Activated naive CD8-positive, alpha-beta T cell treated with anti-CD3 and anti-CD28 coated beads, Interleukin-2, amount 10 ng/mL, durations not matched to agents 7 days and 5 days (primary cell): ENCODE results near the gene UQCRFS1. TPM values are rescaled to one million over a fixed set of nuclear protein-coding genes. Genes with fewer than 3 reads are reported as not detected.
"Not testable (repeated sequence)": the region's sequence is repeated elsewhere in the genome, so short reads cannot be mapped to it uniquely, and the experiment has no call there.

Source experiments
- ATAC-seq: fragments of 150-1000 bp; cut with Tn5 transposase; one replicate; pipeline ENCODE4 v1.10.0; 2021; ENCODE audit warnings: low read depth, moderate library complexity
- POLR2A ChIA-PET: fragments of 350-600 bp; sonication (Branson Sonifier 250); formaldehyde crosslinking; loops from one replicate; lab custom pipeline; 2021; ENCODE audit warnings: antibody characterized with exemption; lab: Charles Lee
- DNase-seq: peaks from one replicate; pipeline ENCODE4 v3.0.0; 2021
- H3K27ac Mint-ChIP-seq: one replicate; pipeline ENCODE4 v1.8.0; 2022; ENCODE audit warnings: mild to moderate bottlenecking, mixed read lengths
- H3K27me3 Mint-ChIP-seq: one replicate; pipeline ENCODE4 v1.8.0; 2022; ENCODE audit warnings: mild to moderate bottlenecking, moderate library complexity, mixed read lengths
- H3K36me3 Mint-ChIP-seq: one replicate; pipeline ENCODE4 v1.8.0; 2021; ENCODE audit warnings: mild to moderate bottlenecking, mixed read lengths
- H3K4me1 Mint-ChIP-seq: one replicate; pipeline ENCODE4 v1.8.0; 2021; ENCODE audit warnings: mixed read lengths
- H3K4me3 Mint-ChIP-seq: one replicate; pipeline ENCODE4 v1.8.0; 2022; ENCODE audit warnings: mild to moderate bottlenecking, moderate library complexity, mixed read lengths
- H3K9me3 Mint-ChIP-seq: one replicate; pipeline ENCODE4 v1.8.0; 2021; ENCODE audit warnings: mixed read lengths
- total RNA-seq, 2 experiments: library from RNA; stranded (reverse); gene quantifications; one replicate each; pipeline ENCODE4 v1.2.3, GENCODE V29; 2021

The UQCRFS1 gene
- total RNA-seq, 2 experiments from 2014 or later = 29.1 to 30.9 TPM

DNA sequence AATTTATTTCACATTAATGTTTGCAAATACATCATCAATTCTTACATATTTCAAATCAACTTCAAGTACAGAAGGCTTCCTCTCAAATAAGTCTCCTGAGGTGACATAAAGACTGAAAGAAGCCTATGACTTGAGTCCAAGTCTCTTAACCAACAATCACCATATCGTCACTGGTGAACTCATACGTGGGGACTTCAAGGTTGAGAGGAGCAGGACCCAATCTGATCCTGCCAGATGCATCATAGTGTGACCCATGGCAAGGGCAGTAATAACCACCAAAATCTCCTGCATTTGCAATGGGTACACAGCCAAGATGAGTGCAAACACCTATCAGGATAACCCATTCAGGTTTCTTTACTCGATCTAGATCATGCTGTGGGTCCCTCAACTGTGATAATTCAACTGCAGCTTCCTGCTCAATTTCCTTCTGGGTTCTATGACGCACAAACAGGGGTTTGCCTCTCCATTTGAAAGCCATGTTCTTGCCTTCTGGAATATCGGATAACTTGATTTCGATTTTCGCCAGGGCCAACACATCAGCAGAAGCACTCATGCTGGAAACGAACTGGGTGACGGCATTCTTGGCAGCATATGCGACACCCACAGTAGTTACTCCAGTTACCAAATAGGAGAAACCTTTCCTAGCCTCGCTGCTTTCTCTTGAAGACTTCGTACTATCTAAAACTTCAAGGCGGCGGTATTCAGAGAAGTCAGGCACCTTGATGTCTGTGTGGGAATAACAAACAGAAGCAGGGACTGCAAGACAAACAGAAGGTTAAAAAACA is 5.4 kb downstream of the UQCRFS1 start:
- POLR2A ChIA-PET, DNase-seq: not testable (repeated sequence)

DNA sequence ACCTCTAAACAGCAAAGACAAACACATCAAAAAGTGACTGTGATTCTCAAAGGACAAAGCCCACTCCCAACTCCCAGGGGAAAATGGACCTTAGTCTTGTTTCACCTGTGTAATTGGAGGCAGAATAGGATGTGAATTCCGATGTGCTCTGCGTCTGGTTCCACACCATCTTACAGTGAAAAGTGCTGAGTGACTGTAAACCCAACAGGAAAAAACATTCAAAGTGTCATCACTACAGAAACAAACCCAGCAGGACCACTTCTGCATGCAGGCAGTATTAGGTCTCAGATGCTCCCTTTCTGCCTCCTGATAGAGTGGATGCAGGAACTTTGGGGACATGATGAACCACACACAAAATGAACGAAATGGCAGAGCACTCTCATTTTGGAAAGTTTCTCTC is 6.5 kb downstream of the UQCRFS1 start:
- POLR2A ChIA-PET = no interaction called here
- H3K4me1 Mint-ChIP-seq = peaks cover 24% of the 10 kb centered on the region
- H3K9me3 Mint-ChIP-seq = peaks cover 3% of the 10 kb centered on the region
- DNase-seq (no peak), ATAC-seq (no peak)
- H3K36me3 Mint-ChIP-seq = peaks cover 30% of the 10 kb centered on the region
- H3K4me3 Mint-ChIP-seq = no peak overlapping the region
- no peaks in the 10 kb centered on the region for H3K27me3 Mint-ChIP-seq
- H3K27ac Mint-ChIP-seq = no peak overlapping the region

More for the DNA sequence above, 5.4 kb downstream of the UQCRFS1 start:
- peaks cover 37% of the 10 kb centered on the region for H3K36me3 Mint-ChIP-seq
- H3K4me3 Mint-ChIP-seq, H3K9me3 Mint-ChIP-seq, H3K27me3 Mint-ChIP-seq, H3K27ac Mint-ChIP-seq, ATAC-seq: not testable (repeated sequence)
- peaks cover 30% of the 10 kb centered on the region for H3K4me1 Mint-ChIP-seq

DNA sequence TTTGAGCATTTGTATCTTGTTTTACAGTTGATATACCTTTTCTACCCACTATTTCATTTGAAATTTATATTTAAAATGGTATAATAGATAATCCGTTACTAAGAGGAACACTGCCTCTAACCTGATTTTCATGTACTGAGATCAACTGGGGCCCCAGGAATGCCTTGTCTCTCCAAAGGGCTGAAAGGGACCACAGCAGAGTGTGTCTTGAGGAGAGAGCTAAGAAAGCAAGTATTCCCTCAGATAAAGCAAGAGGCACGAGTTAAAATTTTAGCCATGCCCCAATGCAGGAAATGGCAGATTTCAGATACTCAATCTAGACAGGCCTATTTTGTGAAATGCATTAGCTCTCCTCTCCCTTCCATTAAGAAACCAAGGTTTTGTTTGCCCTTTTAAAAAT is 10.7 kb downstream of the UQCRFS1 start:
- ATAC-seq (no peak), DNase-seq (no peak)
- Mint-ChIP-seq H3K27ac (no peak overlapping the region), H3K36me3 (peaks cover 16% of the 10 kb centered on the region), H3K9me3 (peaks cover 12% of the 10 kb centered on the region), H3K4me3 (no peak overlapping the region), H3K4me1 (peaks cover 2% of the 10 kb centered on the region), H3K27me3 (no peaks in the 10 kb centered on the region)
- POLR2A ChIA-PET = no interaction called here

DNA sequence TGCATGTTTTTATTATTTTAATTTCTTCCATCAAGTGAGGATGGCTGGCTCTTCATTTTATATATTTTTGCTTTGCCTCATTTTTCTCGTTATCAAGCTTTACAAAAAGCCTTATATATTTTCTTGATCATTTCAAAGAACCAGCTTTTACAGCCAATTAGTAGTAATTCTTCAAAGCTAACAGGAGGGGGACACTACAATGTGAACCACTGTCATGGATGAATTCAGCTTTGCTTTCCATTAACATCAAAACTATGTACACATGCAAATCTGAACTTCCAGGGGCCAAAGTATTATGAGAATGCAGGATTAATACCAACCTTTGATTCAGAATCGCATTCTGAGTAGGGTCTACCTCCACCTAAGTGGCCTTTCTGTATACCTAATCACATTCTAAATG is 11.1 kb downstream of the UQCRFS1 start:
- H3K27ac Mint-ChIP-seq = no peak overlapping the region
- POLR2A ChIA-PET = no interaction called here
- no peak for ATAC-seq
- H3K4me1 Mint-ChIP-seq = peaks cover 2% of the 10 kb centered on the region
- H3K4me3 Mint-ChIP-seq = no peak overlapping the region
- H3K27me3 Mint-ChIP-seq = no peaks in the 10 kb centered on the region
- peaks cover 12% of the 10 kb centered on the region for H3K9me3 Mint-ChIP-seq
- no peak for DNase-seq
- peaks cover 15% of the 10 kb centered on the region for H3K36me3 Mint-ChIP-seq

DNA sequence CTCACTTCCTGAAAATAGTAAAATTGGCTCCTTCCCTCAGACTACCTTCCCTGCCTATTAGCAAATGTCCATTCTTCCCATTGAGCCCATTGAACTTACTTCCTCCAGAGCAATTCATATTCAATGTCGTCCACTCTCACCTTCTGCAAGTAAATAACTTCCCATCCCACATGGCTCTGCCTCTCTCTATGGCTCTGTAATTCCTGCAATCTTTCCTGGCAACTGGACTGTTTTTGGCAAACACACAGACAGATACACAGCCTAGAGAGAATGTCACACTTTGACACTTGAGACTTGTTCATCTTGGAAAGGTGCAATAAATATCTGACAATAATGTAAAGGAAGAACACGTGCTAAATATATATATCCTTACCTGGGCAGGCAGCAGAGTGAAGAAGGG is 18.3 kb downstream of the UQCRFS1 start:
- Mint-ChIP-seq H3K27ac (no peak overlapping the region), H3K27me3 (no peaks in the 10 kb centered on the region), H3K4me3 (no peak overlapping the region), H3K4me1 (peaks cover 6% of the 10 kb centered on the region), H3K9me3 (peaks cover 10% of the 10 kb centered on the region), H3K36me3 (no peaks in the 10 kb centered on the region)
- ATAC-seq (no peak), DNase-seq (no peak)
- POLR2A ChIA-PET = no interaction called here

DNA sequence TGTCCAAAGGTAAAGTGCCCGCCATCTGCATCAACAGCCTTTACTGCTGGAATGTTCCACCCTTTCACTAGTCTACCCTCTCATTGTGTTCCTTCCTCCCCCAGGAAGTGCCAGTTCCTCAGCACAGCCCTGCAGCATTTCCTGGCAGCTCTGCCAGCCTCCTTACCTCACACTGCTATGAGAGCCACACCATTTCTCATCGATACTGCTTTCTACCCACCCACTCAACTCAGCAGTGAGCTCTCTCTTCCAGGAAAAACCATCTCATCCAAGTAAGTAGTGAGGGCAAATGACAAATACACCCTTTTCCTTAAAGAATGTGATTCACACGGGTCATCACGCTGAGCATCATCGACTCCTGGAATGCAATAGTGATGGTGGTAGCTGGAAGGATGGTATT is 19.8 kb downstream of the UQCRFS1 start:
- POLR2A ChIA-PET = no interaction called here
- ATAC-seq = no peak
- no peaks in the 10 kb centered on the region for H3K27me3 Mint-ChIP-seq
- H3K36me3 Mint-ChIP-seq = no peaks in the 10 kb centered on the region
- no peak overlapping the region for H3K27ac Mint-ChIP-seq
- H3K4me3 Mint-ChIP-seq = no peak overlapping the region
- DNase-seq = no peak
- peaks cover 6% of the 10 kb centered on the region for H3K4me1 Mint-ChIP-seq
- H3K9me3 Mint-ChIP-seq = peaks cover 2% of the 10 kb centered on the region

DNA sequence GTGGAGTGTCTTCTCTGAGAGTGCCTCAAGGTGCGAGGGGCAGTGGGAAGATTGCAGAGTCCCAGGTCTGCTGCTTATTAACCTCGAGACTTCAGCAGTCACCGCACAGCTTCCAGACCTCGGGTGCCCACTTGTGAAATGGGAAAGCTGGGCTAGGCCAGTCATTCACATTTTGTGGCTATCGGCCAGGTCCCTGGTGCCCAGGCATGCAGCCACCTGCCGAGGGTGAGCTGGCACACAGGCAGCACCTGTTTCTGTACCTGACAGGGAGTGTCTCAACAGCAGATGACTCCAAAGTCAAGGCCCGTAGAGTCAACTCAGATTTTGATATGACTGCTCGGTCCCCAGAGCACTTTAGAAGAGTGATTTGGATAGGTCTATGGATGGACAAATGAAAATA is 21.9 kb downstream of the UQCRFS1 start:
- H3K27ac Mint-ChIP-seq = no peak overlapping the region
- no peaks in the 10 kb centered on the region for H3K36me3 Mint-ChIP-seq
- ATAC-seq (no peak), DNase-seq (no peak)
- no peaks in the 10 kb centered on the region for H3K9me3 Mint-ChIP-seq
- H3K4me3 Mint-ChIP-seq = no peak overlapping the region
- H3K27me3 Mint-ChIP-seq = no peaks in the 10 kb centered on the region
- H3K4me1 Mint-ChIP-seq = peaks cover 6% of the 10 kb centered on the region
- POLR2A ChIA-PET = no interaction called here

DNA sequence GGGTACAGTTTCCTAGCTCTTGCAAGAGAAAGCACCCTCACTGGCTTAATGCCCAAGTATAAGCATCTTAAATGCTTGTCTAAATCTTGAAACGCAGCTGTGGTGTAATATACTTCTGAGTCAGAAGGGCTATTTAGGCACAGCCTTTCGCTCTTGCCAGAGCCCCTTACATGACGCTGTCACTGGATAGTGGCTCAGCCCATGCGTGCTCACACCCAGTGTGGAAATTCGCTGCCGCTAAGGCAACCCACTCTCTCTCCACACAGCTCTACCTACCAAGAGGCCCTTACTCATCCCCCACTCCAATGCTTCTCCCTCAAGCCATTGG is 24.0 kb downstream of the UQCRFS1 start:
- Mint-ChIP-seq H3K4me3 (no peak overlapping the region), H3K36me3 (no peaks in the 10 kb centered on the region), H3K9me3 (no peaks in the 10 kb centered on the region), H3K27ac (no peak overlapping the region), H3K4me1 (peaks cover 6% of the 10 kb centered on the region), H3K27me3 (no peaks in the 10 kb centered on the region)
- DNase-seq (no peak), ATAC-seq (no peak)
- POLR2A ChIA-PET = no interaction called here

DNA sequence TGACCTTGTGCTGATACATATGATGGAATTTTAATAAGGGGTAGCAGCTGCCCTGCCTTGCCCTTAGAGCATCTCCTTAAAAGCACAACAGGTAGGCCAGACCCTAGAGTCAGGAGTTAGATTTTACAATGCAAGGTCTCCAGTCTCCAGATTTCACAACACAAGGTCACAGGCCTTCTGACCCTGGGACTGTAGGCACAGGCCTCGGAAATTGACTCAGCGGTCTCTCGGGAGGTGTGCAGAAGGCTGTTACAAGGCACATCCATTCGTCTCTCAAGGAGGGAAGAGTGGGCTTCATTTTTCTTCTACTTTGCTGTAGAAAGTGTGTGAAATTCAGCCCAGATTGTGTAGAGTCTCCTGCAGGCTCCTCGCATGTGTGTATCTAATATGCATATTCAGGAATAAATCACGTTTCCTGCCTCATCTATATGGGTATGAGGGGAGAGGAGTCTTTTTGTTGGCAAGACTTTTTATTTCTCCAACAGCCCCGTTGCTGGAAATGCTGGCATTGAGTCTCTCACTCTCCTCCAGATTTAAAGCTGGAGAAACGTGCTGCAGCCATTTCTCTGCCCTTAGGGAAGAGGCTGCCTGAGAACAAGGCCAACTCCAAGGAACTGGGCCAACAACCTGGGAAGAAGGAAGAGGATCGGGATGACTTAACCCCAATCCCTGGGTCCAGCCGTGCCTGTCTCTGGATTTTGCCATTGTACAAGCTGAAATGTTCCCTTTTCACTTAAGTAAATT is 24.5 kb downstream of the UQCRFS1 start:
- ATAC-seq = no peak
- no peak for DNase-seq
- no peaks in the 10 kb centered on the region for H3K9me3 Mint-ChIP-seq
- POLR2A ChIA-PET = no interaction called here
- no peaks in the 10 kb centered on the region for H3K27me3 Mint-ChIP-seq
- no peaks in the 10 kb centered on the region for H3K36me3 Mint-ChIP-seq
- peaks cover 4% of the 10 kb centered on the region for H3K4me1 Mint-ChIP-seq
- no peak overlapping the region for H3K27ac Mint-ChIP-seq
- H3K4me3 Mint-ChIP-seq = no peak overlapping the region

DNA sequence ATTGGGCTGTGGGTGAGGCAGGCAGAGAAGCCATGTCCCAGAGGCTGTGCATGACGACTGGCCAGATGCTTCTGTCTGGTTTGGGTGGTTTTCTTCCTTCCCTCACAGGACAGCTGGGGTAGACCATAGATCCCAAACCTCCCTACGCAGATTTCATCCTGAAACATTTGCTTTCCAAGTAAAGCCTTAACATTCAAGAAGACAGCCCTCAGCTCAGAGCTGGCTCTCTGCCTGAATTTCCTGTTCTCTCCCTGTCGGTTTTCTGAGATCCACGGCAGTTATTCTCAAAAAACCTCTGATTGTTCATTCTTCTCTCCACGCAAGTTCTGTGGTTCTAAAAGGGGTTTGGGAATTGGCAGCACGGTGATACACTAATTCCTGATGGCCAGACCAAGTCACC is 25.3 kb downstream of the UQCRFS1 start:
- no peak for ATAC-seq
- DNase-seq = no peak
- Mint-ChIP-seq H3K27ac (no peak overlapping the region), H3K27me3 (no peaks in the 10 kb centered on the region), H3K4me3 (no peak overlapping the region), H3K9me3 (no peaks in the 10 kb centered on the region), H3K4me1 (no peaks in the 10 kb centered on the region), H3K36me3 (no peaks in the 10 kb centered on the region)
- POLR2A ChIA-PET = no interaction called here

DNA sequence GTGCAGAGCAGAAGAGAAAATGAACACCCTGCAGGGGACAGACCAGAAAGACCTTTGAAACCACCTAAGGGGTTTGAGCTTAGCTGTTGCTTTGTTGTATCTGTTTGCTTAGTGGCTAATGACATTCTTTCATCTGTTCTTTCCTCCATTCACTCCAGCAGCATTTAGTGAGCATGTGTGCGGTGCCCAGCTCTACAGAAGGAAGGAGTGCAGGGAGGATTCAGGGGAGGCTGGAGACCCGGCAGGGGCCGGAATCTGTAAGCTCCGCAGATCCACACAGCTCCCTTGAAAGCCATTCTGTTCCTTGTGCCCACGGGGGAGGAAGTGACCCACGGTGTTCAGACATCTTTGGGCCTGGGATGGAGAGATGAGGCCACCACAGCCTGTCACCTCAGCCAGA is 27.5 kb downstream of the UQCRFS1 start:
- POLR2A ChIA-PET = no interaction called here
- no peaks in the 10 kb centered on the region for H3K27me3 Mint-ChIP-seq
- no peaks in the 10 kb centered on the region for H3K9me3 Mint-ChIP-seq
- DNase-seq (no peak), ATAC-seq (no peak)
- H3K4me1 Mint-ChIP-seq = no peaks in the 10 kb centered on the region
- H3K27ac Mint-ChIP-seq = no peak overlapping the region
- no peaks in the 10 kb centered on the region for H3K36me3 Mint-ChIP-seq
- H3K4me3 Mint-ChIP-seq = no peak overlapping the region

DNA sequence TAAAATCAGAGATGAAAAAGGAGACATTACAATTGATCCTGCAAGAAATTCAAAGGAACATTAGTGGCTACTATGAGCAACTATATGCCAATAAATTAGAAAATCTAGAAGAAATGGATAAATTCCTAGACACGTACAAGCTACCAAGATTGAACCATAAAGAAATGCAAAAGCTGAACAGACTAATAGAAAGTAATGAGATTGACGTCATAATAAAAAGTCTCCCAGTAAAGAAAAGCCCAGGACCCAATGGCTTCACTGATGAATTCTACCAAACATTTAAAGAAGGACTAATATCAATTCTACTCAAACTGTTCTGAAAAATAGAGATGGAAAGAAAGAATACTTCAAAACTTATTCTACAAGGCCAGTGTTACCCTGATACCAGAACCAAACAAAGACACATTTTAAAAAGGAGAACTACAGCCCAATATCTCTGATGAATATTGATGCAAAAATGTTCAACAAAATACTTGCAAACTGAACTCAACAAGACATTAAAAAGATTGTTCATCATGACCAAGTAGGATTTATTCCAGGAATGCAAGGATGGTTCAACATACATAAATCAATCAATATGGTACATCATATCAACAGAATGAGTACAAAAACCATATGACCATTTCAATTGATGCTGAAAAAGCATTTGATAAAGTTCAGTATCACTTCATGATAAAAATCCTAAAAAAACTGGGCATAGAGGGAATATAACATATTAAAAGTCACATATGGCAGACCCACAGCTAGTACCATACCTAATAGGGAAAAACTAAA is 35.8 kb downstream of the UQCRFS1 start:
- DNase-seq (no peak), ATAC-seq (no peak)
- Mint-ChIP-seq H3K27ac (no peak overlapping the region), H3K4me1 (no peaks in the 10 kb centered on the region), H3K36me3 (no peaks in the 10 kb centered on the region), H3K9me3 (peaks cover 12% of the 10 kb centered on the region), H3K4me3 (no peak overlapping the region), H3K27me3 (peaks cover 5% of the 10 kb centered on the region)
- POLR2A ChIA-PET = no interaction called here

DNA sequence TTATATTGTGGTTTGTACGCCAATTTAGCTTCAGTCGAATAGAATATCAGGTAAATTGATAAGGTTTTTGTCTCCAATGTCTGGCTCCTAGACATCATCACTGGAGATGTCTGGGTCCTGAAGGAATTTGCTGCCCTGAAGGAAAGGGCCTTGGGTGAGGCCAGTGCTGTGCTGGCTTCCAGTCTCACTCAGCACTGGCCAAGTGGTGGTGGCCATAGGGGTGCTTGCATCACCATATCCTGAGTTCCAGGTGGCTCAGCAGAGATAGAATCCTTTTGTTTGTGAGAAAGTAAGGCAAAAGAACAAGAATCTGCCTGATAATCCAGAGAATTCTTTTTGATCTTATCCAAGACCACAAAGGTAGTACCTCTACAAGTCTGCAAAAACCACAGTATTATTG is 39.1 kb downstream of the UQCRFS1 start:
- Mint-ChIP-seq H3K9me3 (peaks cover 14% of the 10 kb centered on the region), H3K36me3 (no peaks in the 10 kb centered on the region), H3K27me3 (peaks cover 3% of the 10 kb centered on the region), H3K4me1 (peaks cover 5% of the 10 kb centered on the region), H3K27ac (no peak overlapping the region), H3K4me3 (no peak overlapping the region)
- ATAC-seq (no peak), DNase-seq (no peak)
- POLR2A ChIA-PET = no interaction called here
